ENCODE data around the gene WDR83. TPM values are rescaled to one million over a fixed set of nuclear protein-coding genes. Genes with fewer than 3 reads are reported as not detected.

The WDR83 gene
- total and polyA plus RNA-seq, 2 donors (not counting 3 experiments of a cell fraction or from before 2014, with no cell fraction given) = 10.5 to 11.8 TPM

DNA sequence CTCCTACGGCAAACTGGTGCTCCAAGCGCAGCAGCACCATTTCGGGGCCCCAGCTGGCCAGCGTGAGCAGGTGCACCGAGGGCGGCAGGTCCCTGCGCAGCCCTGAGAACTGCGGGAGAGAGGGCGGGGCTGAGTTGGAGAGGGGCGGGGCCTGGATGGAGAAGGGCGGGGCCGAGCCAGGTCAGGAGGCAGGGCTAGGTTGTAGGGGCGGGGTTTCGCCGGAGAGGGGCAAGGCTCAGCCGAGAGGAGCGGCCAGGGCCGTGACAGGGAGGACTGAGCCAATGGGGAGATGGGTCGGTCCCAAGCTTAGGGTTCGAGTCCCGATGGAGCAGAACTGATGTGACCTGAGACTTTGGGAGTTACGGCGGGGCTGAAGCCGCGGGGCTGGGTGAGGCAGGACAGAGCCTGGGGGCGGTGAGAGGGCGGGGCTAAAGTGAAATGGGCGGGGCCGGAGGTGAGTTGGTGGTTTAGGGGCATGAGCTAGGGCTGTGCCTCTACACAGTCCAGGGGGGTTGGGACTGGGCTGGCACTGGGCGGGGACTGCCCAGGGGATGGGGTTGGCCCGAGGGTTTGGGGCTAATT is 19.0 kb upstream of the WDR83 start:
- DNase-seq (ENCODE audit: low read depth, low spot score) = peak; percentile 36
- no peak for TF ChIP-seq JUN (IDR thresholded peaks at IDR 0.05; ENCODE audit: borderline replicate concordance, insufficient read depth, insufficient read length, low read depth)
- TF ChIP-seq, protein P1, sequence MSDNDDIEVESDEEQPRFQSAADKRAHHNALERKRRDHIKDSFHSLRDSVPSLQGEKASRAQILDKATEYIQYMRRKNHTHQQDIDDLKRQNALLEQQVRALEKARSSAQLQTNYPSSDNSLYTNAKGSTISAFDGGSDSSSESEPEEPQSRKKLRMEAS (IDR thresholded peaks at IDR 0.05; ENCODE audit: insufficient read depth, insufficient read length) = no peak
- no peak for TF ChIP-seq EZH2 (IDR thresholded peaks at IDR 0.05; ENCODE audit: borderline replicate concordance, low read depth, low read length, severe bottlenecking)
- no peak for TF ChIP-seq GATA2 (IDR thresholded peaks at IDR 0.05; ENCODE audit: insufficient read depth, insufficient read length, low read depth, low read length)
- no peak for TF ChIP-seq POLR2A (IDR thresholded peaks at IDR 0.05; ENCODE audit: low read depth, low read length)
- no peak for TF ChIP-seq MYC (IDR thresholded peaks at IDR 0.05; ENCODE audit: low read depth, low read length)
- TF ChIP-seq POLR2AphosphoS5 (IDR thresholded peaks at IDR 0.05; ENCODE audit: insufficient read depth, low read depth, low read length) = no peak
- TF ChIP-seq, protein P2, sequence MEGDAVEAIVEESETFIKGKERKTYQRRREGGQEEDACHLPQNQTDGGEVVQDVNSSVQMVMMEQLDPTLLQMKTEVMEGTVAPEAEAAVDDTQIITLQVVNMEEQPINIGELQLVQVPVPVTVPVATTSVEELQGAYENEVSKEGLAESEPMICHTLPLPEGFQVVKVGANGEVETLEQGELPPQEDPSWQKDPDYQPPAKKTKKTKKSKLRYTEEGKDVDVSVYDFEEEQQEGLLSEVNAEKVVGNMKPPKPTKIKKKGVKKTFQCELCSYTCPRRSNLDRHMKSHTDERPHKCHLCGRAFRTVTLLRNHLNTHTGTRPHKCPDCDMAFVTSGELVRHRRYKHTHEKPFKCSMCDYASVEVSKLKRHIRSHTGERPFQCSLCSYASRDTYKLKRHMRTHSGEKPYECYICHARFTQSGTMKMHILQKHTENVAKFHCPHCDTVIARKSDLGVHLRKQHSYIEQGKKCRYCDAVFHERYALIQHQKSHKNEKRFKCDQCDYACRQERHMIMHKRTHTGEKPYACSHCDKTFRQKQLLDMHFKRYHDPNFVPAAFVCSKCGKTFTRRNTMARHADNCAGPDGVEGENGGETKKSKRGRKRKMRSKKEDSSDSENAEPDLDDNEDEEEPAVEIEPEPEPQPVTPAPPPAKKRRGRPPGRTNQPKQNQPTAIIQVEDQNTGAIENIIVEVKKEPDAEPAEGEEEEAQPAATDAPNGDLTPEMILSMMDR (IDR thresholded peaks at IDR 0.05; ENCODE audit: extremely low read depth in 1 of 2, insufficient read depth in 1 of 2, low read depth in 1 of 2, low read length in 2 of 2) = no peak
- TF ChIP-seq FOS (IDR thresholded peaks at IDR 0.05; ENCODE audit: borderline replicate concordance, insufficient read depth, low read length) = no peak
- intact Hi-C loops (cut with micrococcal nuclease) (no loop called here), dilution Hi-C loops (cut with MboI; ENCODE audit: extremely low pct_ligation_motif_present, low sequenced_read_pairs) (no loop called here)
- POLR2A ChIA-PET = interaction anchor here (1.3 kb wide), 1 partner anchor 37 kb away, joined by 4 read pairs; the partner anchor contains the start of genes ZNF490 and ZNF791
- Histone ChIP-seq H3K9me1 (replicated peaks; ENCODE audit: control insufficient read depth, extremely low read depth, insufficient read depth, low read length) (no peaks in the 10 kb centered on the region), H3K9me3 (replicated peaks; ENCODE audit: control insufficient read depth, insufficient read depth, low read length) (no peaks in the 10 kb centered on the region), H3K27me3 (ENCODE audit: control insufficient read depth in 2 of 2, insufficient read depth in 2 of 2, low read length in 2 of 2) (no peaks in the 10 kb centered on the region), H3K4me1 (ENCODE audit: control insufficient read depth, extremely low read depth, insufficient read depth, low read length) (no peaks in the 10 kb centered on the region), H3K36me3 (ENCODE audit: control insufficient read depth in 2 of 2, extremely low read depth in 1 of 2, insufficient read depth in 2 of 2, low read length in 2 of 2) (no peaks in the 10 kb centered on the region), H3K27ac (ENCODE audit: insufficient read depth, low read depth, low read length) (no peak overlapping the region), H2AFZ (ENCODE audit: low read depth, low read length) (peak overlapping the region; percentile 72), H3K4me2 (ENCODE audit: insufficient read depth, low read length) (peak overlapping the region; percentile 30), H4K20me1 (replicated peaks; ENCODE audit: control insufficient read depth, extremely low read depth, insufficient read depth, low read length) (no peaks in the 10 kb centered on the region), H3K4me3 (replicated peaks in 1 of 3; ENCODE audit: insufficient read depth in 1 of 3, low read depth in 1 of 3, low read length in 3 of 3) (no peak overlapping the region), H3K9ac (replicated peaks; ENCODE audit: extremely low read depth, insufficient read depth, low read length) (no peak overlapping the region), H3K79me2 (ENCODE audit: control insufficient read depth, insufficient read depth, low read length) (no peaks in the 10 kb centered on the region)
- FAIRE-seq = no peak
- CTCF ChIA-PET = interaction anchor here (0.7 to 2.5 kb wide), 3 partner anchors 19 to 68 kb away, joined by 3 to 7 read pairs (median 4); partner anchors contain the start of genes MAN2B1 and WDR83
- no TSS peak for BruUV-seq (replicated peaks)
